ENCODE results near the gene NSUN6.

DNA sequence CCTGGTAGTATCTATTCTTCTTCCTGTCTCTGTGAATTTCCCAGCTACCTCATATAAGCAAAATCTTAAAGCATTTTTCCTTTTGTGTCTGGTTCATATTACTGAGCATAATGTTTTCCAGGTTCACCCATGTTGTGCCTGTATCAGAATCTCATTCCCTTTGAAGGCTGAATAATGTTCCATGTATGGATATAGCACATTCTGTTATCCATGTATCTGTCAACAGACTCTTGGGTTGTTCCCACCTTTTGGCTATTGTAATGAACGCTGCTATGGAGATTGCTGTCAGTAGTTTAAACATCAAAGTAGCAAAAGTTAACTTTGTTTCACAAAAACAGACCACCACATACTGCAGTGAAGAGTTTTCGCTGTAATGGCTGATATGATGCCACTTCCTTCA, 99.9 kb downstream of the NSUN6 start:
- TF ChIP-seq, protein P1, sequence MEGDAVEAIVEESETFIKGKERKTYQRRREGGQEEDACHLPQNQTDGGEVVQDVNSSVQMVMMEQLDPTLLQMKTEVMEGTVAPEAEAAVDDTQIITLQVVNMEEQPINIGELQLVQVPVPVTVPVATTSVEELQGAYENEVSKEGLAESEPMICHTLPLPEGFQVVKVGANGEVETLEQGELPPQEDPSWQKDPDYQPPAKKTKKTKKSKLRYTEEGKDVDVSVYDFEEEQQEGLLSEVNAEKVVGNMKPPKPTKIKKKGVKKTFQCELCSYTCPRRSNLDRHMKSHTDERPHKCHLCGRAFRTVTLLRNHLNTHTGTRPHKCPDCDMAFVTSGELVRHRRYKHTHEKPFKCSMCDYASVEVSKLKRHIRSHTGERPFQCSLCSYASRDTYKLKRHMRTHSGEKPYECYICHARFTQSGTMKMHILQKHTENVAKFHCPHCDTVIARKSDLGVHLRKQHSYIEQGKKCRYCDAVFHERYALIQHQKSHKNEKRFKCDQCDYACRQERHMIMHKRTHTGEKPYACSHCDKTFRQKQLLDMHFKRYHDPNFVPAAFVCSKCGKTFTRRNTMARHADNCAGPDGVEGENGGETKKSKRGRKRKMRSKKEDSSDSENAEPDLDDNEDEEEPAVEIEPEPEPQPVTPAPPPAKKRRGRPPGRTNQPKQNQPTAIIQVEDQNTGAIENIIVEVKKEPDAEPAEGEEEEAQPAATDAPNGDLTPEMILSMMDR (conservative IDR thresholded peaks at IDR 0.05 in 1 of 2, IDR thresholded peaks at IDR 0.05 in 1 of 2; ENCODE audit: low read depth in 1 of 2, low read length in 2 of 2) = no peak
- no peak for TF ChIP-seq EZH2 (IDR thresholded peaks at IDR 0.05; ENCODE audit: low read length, missing control alignments)

All from fibroblast of lung (primary cell).